ENCODE measurements around the gene ZC3H8.
"Not testable (repeated sequence)": the region's sequence is repeated elsewhere in the genome, so short reads cannot be mapped to it uniquely, and the experiment has no call there.

GRCh38 chr2:112282066-112282465, 27.2 kb upstream of the ZC3H8 start:
- TF ChIP-seq, protein P1, sequence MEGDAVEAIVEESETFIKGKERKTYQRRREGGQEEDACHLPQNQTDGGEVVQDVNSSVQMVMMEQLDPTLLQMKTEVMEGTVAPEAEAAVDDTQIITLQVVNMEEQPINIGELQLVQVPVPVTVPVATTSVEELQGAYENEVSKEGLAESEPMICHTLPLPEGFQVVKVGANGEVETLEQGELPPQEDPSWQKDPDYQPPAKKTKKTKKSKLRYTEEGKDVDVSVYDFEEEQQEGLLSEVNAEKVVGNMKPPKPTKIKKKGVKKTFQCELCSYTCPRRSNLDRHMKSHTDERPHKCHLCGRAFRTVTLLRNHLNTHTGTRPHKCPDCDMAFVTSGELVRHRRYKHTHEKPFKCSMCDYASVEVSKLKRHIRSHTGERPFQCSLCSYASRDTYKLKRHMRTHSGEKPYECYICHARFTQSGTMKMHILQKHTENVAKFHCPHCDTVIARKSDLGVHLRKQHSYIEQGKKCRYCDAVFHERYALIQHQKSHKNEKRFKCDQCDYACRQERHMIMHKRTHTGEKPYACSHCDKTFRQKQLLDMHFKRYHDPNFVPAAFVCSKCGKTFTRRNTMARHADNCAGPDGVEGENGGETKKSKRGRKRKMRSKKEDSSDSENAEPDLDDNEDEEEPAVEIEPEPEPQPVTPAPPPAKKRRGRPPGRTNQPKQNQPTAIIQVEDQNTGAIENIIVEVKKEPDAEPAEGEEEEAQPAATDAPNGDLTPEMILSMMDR (IDR thresholded peaks at IDR 0.05; ENCODE audit: low read depth, low read length, poor library complexity, severe bottlenecking), result not testable (repeated sequence)
- not testable (repeated sequence) for TF ChIP-seq EZH2phosphoT487 (IDR thresholded peaks at IDR 0.05; ENCODE audit: borderline replicate concordance, low read length)
